ENCODE results near the gene INSYN2B.

GRCh38 chr5:169850409-169850808 lies 129.9 kb downstream of the INSYN2B start:
- TF ChIP-seq CTCF (IDR thresholded peaks at IDR 0.05) (no peak), POLR2A (IDR thresholded peaks at IDR 0.05) (no peak), POLR2AphosphoS5 (IDR thresholded peaks at IDR 0.05; ENCODE audit: insufficient read depth in 1 of 2, low read depth in 1 of 2) (no peak)
